SK-MEL-5 (cell line): ENCODE results near the gene TRAF3. TPM values are rescaled to one million over a fixed set of nuclear protein-coding genes. Genes with fewer than 3 reads are reported as not detected.
"Not testable (repeated sequence)": the region's sequence is repeated elsewhere in the genome, so short reads cannot be mapped to it uniquely, and the experiment has no call there.

Experiments
- DNase-seq: peaks from one replicate; pipeline ENCODE4 v3.0.0-alpha.2; 2016; ENCODE audit warnings: low read depth, low spot score
- in situ Hi-C: cut with HindIII; loops from 2 replicates; pipeline ENCODE4 v1.10.0; 2016; ENCODE audit warnings: low sequenced_read_pairs, high pct_unique_total_duplicates, low pct_unique_long_range_greater_than_20kb
- total RNA-seq: library from RNA; depleted of rRNA; stranded (reverse); fragments of >200 nt; shearing (Covaris generic); gene quantifications from 2 replicates; pipeline ENCODE4 v1.2.3, GENCODE V29; 2014

Gene TRAF3
- total RNA-seq, 1 experiment from 2014 or later, result 23.2 TPM

GRCh38 chr14:102866982-102867761 lies 89.9 kb downstream of the TRAF3 start:
- in situ Hi-C loops, result no loop called here

GRCh38 chr14:102867826-102868580 lies 90.8 kb downstream of the TRAF3 start:
- DNase-seq, result no peak
- in situ Hi-C loops, result no loop called here

More at GRCh38 chr14:102866982-102867761, 89.9 kb downstream of the TRAF3 start:
- no peak for DNase-seq

GRCh38 chr14:102868956-102869547 lies 91.8 kb downstream of the TRAF3 start:
- in situ Hi-C loops, result no loop called here
- no peak for DNase-seq

GRCh38 chr14:102870246-102870645 lies 93.0 kb downstream of the TRAF3 start:
- in situ Hi-C loops, result no loop called here
- no peak for DNase-seq

GRCh38 chr14:102870994-102871831 lies 94.0 kb downstream of the TRAF3 start:
- in situ Hi-C loops, result no loop called here
- no peak for DNase-seq

GRCh38 chr14:102872020-102872419 lies 94.8 kb downstream of the TRAF3 start:
- DNase-seq, result no peak
- in situ Hi-C loops, result no loop called here

GRCh38 chr14:102873131-102873530 lies 95.9 kb downstream of the TRAF3 start:
- in situ Hi-C loops, result no loop called here
- no peak for DNase-seq

- DNase-seq, result no peak
- in situ Hi-C loops, result no loop called here
Measured at GRCh38 chr14:102873546-102874061, 96.4 kb downstream of the TRAF3 start.

- DNase-seq, result no peak
- in situ Hi-C loops, result no loop called here
Measured at GRCh38 chr14:102875652-102876051, 98.4 kb downstream of the TRAF3 start.

GRCh38 chr14:102877511-102877910 lies 100.3 kb downstream of the TRAF3 start:
- in situ Hi-C loops, result not testable (repeated sequence)

GRCh38 chr14:102878174-102878969 lies 101.1 kb downstream of the TRAF3 start:
- DNase-seq, result no peak
- in situ Hi-C loops, result no loop called here

More at GRCh38 chr14:102877511-102877910, 100.3 kb downstream of the TRAF3 start:
- DNase-seq, result not testable (repeated sequence)

GRCh38 chr14:102878970-102879460 lies 101.8 kb downstream of the TRAF3 start:
- no peak for DNase-seq
- in situ Hi-C loops, result no loop called here

GRCh38 chr14:102882226-102882906 lies 105.1 kb downstream of the TRAF3 start:
- in situ Hi-C loops, result no loop called here
- no peak for DNase-seq

GRCh38 chr14:102883089-102883541 lies 105.9 kb downstream of the TRAF3 start:
- in situ Hi-C loops, result no loop called here
- DNase-seq, result no peak

GRCh38 chr14:102883554-102883953 lies 106.3 kb downstream of the TRAF3 start:
- in situ Hi-C loops, result no loop called here
- no peak for DNase-seq
